NCI-H345 treated with DMSO at 0.1 percent for 48 hours (cell line): Measurements from ENCODE around the gene MRGPRE.

Source experiments
- DNase-seq: peaks from one replicate; lab custom pipeline; 2025; ENCODE audit not compliant: unreplicated experiment; lab: John Stamatoyannopoulos, UW

Gene MRGPRE

DNA sequence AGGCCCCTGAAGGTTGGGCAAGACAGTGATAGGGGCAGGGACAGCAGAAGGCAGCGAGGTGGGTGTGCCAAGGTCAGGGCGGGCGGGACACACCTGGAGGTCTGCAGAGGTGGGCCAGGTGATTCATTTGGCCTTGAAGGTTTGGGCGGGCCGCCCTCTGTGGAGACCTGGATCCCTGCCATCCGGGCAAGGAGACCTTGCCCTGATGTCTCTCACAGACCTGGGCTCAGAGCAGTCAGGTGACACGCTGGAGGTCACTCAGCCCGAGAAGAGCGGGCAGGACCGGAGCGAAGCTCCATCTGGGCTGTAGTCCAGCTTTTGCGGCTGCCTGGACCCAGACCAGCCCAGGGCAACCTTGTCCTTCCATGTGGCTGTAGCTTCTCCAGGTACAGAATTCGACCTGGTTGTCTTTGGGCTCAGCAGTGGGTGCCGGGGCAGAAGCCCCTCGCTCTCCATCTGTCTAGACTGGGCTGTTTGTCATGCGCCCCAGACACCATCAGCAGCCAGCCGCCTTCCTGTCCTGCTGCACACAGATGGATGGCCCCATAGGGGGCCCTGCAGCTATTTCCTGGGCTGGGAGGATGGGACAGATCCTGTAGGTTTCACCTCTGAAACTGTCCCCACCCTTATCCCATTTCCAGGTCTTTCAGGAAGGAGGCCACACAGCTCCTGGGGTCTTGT lies 16.7 kb downstream of the MRGPRE start:
- DNase-seq, result no peak

DNA sequence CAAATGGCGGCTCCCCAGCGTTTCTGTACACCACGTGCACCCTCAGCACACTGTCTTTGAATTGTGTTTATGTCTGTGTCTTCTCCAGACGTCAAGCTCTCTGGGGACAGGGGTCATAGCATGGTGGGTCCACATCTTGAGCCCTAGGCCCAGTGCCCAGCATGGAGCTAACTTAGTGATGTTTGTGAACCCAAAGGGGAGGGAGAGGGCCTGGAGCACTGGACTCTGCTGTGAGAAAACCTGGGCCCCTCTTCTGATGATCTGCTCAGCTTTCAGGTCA lies 17.9 kb downstream of the MRGPRE start:
- DNase-seq, result no peak

DNA sequence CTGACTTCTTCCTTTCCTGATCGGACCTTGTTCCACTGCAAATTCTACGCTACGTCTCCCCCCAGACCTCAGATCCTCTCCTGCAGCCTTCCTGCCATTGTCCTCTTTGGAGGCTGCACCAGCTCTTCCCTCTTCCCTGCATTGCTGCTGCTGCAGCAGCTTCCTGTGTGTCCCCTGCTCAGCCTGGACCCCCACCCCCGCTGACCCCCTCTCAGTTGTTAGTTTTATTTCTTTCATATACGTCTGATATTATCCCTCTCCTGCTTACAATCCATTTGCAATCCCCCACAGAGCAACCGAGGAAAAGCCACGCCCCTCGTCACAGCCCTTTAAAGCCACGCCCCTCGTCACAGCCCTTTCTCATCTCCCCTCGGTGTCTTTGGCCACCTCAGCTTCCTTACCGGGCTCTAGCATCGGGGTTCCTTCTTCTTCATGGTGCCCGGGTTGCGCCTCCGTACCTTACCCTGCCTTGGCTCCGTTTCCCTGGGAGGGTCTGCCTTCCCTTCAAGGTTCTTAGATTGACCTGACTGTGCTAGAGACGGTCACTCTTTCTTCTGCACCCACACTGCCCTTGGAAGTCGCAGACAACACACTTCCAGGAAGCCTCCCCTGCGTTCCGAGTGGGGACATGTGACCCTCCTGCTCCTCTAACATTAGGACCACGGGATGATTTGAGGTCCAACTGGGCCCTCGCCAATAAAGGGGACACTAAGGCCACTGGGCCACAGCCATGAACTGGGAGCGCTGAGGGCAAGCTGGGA lies 18.4 kb downstream of the MRGPRE start:
- DNase-seq, result no peak

DNA sequence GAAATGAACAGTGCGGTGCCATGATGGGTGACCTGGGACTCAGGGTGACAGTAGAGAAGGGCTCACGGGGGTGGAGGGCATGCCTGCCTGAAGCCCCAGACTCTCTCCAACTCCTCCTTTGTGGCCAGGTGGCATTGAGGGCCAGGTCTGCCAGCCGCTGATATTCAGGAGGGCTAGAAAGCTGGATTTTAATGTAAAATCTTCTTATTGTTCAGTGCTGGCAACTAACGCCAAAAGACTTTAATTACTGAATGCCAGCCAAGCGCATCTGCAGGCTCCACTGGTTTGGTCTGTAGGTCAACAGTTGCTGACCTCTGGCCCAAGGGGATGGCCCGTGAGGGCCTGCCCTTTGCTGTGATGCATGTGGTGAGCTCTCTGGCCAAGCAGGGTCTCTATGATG lies 23.9 kb downstream of the MRGPRE start:
- DNase-seq, result no peak

DNA sequence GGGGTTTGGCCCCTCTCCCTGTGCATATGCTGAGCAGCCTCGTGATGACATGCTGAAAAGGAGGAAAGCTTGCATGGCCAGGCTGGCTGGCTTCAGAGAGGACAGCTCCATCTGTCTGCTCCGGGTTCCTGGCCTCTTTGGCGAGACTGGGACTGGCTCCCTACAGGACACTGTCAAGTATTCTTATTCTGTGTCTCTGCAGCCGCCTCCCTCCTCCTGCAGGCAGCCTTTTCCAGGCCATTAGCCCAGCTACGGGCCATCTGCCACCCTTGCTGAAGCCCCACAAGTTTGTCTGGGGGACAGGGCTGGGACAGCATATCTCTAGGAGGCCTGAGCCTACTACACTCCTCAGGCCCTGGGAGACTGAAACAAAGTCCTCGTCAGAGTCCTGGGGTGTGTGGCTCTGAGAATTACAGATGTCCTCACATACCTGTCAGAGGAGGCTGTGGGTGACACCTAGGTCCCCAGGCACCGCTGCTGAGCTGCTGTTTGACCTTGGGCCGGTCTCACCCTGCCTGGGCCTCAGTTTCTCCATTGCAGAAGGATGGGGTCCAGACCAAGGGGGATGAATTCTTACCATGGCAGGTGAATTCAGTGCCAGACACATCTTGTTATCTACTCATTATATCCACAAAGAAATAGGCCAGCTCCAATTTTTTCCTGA lies 24.6 kb downstream of the MRGPRE start:
- no peak for DNase-seq

DNA sequence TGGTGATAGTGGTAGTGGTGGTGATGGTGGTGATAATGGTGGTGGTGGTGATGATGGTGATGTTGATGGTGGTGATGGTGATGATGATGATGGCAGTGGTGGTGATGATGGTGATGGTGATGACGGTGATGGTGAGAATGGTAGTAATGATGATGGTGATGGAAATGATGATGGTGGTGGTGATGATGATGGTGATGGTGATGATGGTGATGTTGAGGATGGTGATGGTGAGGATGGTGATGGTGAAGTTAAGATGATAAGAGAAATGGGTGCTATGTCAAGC lies 25.4 kb downstream of the MRGPRE start:
- DNase-seq, result no peak

DNA sequence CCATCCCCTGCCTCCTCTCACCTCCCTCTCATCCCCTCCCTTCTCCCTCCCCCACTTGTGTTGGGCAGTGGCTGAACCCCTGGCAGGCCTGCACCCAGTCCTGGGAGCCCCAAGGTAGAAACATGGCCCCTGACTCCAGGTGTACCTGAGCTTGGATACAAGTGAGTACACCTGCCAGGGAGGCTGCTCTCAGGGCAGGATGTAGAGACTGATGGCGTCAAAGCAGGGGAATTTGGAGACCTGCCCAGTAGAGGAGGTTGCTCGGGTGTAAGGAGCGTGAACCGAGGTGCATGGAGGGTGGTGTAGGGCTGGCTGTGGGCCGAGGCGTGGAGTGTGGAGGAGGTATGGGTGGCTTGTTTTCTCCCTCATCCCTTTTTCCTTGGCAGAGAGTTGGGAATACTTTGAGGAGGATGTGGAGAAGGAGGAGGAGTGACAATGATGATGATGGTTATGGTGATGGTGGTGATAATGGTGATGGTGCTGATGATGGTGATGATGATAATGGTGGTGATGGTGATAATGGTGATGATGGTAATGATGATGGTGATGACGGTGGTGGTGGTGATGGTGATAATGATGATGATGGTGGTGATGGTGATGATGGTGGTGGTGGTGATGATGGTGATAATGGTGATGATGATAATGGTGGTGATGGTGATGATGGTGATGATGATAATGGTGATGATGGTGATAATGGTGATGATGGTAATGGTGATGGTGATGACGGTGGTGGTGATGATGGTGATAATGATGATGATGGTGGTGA lies 25.9 kb downstream of the MRGPRE start:
- DNase-seq, result no peak

DNA sequence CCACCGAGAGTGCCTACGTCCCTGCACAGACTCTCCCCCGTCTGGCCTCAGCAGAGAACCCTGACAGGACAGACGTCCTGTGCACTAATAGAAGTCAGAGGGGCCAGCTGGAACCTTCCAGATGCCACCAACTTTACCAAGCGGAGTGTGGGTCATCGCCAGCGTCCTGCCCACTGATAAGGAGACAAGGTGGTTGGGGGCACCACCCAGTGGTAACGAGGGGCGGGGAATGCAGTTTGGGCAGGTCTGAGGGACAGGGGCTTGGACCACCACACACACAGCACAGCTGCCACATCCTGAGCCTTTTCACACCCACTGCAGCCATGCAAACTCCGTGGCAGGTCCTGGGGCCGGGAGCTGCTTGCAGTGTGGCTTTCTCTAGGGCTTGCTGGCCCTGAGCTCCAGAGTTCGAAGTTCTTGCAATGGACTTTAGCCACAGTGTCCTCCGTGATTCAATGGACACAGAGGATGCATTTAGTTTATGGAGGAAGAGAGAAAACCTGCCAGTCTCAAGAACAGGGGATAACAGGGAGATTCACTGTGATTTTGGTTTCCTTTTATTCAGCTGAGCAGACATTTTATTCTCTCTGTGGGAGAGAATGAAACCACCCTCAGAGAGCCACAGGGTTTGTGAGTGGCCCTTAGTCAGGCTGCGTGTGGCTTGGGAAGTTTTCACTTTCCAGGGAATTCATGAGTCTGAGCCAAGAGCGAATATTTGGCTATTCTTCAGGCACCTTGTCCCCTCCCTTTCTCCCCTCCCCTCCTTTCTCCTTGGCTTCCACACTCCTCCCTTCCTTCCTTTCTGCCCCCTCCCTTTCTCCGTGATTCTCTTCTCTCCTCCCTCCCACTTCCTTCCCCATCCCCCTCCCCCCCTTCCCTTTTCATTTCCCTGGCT lies 26.7 kb downstream of the MRGPRE start:
- no peak for DNase-seq

DNA sequence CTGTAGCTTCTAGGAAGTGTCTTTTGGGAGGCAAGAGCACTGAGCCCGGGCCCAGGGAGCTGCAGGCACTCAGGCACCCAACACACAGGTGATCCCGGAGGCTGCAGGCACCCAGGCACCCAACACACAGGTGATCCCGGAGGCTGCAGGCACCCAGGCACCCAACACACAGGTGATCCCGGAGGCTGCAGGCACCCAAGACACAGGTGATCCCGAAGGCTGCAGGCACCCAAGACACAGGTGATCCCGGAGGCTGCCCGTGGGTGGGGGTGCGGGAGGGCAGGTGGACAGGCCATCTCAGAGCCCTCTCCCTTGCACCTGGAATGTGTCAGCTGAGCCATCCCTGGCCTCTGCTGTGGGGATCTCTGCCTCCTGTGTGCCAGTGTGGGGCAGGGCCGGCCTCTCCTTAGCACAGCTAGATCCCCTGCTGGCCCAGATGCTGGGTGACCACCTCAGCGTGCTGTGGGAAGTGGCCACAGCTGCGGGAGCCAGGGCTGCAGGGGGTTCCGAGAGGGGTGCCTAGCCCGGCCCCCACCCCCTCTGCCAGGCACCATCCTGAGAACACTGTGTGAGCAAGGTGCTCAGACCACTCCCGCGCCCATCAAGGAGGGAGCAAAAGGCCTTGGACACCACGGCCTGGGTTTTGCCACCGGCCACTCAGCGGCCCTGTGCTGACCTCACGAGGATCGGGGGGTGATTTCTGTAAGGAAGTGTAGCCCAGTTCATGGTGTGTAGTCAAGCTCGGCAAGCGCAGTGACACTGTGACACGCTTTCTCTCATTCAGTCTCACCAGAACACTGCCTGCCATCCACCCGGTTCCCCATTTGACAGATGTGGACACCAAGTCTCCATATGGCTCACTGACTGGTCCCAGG lies 27.8 kb downstream of the MRGPRE start:
- DNase-seq, result no peak

DNA sequence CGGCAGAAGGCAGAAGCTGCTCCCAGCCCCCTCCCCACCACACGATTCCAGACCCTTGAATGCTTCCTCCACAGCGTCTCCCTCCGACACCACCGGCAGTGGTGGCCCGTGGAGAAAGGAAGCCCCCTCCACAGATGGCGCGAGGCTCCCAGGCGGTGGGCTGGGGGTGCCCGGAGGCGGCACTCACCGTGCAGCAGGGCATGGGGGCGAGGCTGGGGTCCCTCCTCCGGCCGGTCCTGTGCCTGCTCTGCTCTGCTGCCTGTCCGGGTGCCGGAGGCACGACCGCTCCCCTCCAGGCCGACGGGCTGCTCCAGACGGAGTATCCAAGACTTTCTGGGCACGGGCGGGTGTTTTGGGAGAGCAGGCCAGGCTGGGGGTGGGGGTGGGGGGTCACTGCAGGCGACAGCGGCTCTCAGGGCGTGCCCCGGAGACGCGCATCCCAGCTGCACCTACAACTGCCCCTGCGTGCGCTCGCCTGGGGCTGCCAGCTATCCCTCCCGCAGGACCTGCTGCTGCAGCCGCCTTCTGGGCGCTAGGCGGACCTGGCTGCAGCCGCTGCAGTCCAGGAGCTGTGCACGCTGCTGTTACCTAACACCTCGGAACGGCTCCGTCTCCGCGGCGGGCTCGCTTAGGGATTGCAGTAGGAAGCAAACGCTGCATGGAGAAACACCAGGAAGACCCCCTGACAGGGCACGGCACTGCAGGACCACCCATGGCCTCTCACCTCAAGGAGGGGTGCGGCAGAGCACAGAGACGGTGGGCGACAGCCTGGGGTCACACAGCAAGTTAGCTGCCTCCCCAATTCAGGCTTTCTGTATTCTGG lies 28.8 kb downstream of the MRGPRE start:
- no peak for DNase-seq

DNA sequence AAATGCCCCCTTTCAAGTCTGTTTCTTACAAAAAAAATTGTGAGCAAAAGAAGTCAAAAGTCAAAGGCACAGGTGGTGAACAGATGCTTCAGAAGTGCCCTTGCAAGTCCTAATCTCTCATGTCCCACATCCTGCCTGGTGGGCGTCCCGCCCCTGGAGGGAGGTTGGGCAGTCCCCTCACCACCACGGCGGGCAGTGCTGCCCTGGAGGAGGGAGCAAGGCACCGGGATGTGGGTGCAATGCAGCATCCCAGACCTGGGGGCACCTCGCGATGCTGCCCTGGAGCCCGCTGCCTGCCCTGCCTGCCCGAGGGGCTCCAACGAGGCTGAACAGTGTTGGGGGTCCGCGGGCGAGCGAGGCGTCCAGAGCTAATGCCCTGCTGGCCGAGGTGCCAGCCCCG lies 29.5 kb downstream of the MRGPRE start:
- DNase-seq, result no peak

DNA sequence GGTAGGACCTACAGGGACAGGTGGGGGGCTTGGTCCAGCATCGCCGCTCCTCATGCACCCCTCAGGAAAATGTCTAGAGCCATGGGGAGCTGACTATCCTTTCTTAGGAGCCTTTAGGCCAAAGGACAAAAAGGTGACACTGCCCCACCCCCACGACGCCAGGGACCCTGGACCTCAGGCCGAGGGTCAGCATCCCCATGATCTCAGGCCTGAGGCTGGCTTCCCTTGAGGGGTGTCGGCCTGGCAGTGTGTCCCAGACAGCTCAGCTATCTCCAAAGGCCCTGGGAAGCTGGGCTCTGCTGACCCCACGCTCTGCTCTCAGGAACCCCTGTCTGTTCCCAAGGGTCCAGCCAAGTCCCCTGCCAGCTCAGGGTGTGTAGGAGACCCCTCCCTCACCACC lies 29.9 kb downstream of the MRGPRE start:
- no peak for DNase-seq

DNA sequence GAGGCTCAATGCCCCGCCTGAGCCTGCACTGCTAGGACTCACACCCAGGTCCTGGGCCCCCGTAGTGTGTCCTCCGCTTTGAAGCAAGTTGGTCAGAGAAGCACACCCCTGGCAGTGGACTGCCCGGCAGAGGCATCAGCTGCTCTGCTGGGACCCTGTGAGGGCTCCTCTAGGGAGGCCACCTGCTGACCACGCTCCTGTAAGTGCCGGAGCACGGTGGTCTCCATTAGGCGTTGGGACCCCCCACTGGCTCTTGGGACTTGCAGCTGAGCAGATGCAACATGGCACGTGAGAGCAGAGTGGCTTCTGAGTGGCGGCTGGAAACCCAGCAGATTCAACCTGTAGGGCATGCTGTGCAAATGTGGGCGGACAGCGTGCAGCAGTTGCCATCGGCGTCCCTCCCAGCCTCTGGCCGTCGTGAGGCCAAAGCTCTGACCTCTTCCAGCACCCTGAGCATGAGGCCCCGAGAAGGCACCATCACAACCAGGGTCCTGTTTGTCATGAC lies 30.5 kb downstream of the MRGPRE start:
- DNase-seq, result no peak

DNA sequence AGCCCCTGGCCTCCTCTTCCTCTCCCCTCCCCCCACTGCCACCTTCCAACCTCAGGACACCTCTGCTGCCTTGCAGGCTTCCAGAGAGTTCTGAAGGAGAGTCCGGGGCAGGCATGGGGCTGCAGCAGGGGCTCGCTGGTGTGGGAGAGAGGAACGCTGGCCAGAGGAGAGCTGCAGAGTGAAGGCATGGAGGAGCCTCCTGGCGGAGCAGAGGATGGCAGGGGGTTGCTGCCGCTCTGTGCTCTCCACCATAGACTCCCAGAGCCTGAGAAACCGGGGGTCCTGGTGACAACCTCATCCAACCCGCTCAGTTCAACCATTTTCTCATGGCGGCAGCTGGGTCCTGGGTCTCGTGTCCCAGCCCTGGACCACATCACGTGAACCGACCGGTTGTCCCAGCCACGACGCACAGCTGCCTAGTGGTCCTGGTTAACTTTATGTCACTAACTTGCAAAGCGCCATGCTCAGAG lies 31.1 kb downstream of the MRGPRE start:
- DNase-seq, result no peak

DNA sequence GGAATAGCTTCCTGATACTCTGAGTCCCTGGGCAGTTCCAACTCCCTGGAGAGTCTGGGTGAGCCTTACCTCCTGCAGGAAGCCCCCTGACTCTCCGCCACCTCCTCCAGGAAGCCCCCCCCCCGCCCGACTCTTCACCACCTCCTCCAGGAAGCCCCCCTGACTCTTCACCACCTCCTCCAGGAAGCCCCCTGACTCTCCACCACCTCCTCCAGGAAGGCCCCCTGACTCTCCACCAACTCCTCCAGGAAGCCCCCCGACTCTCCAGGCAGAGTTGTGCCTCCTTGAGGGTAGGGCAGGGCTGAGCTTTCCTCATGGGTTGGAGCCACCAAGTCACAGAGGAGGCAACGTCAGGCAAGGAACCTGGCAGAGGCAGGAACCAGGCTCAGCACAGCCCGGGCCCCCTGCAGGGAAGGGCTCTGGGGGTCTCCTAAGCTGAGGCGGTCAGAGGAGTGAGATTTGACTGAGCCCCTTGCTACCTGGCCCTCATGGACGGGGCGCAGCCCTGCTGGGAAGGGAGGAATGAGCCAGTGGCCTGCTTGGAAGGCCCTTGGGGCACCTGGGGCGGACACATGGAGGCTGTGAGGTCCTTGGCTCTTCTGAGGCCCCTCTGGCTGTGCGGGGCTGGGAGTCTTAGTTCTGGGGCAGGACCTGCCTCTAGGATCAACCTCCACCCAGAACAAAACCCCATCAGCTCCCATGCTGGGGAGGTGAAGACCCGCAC lies 31.7 kb downstream of the MRGPRE start:
- no peak for DNase-seq

DNA sequence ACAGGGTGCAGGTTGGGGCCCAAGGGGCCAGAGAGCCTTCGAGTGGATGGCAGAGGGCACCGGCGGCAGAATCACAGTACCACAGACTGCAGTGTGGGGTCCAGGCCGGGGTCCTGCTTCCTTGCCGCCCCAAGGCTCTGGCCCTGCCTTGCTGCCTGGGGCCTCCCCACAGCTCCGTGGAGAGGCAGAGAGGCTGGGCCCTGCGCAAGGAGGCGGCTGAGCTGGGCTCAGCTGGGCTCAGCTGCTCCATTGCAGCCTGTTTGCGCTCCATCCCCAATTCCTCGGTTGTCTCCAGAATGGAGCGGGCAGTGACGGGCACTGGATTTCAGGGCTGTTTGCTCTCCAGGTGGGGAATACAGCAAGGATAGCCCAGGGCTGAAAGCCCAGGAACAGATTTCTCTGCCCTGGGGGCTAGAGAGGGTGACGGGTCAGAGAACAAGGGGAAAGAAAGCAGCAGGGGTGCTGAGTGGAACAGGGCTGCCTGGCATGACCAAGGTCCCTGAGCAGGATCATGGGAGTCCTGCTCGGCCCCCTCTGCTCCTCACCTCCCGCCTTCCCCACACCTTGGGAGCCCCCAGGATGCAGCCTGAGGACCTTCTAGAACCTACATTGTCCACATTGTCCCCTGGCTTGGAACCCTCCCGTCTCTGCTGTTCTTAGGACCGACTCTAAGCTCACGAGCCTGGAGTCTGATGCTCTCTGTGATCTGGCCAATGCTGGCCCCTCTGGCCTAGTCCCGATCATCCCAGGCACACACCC lies 32.5 kb downstream of the MRGPRE start:
- no peak for DNase-seq

DNA sequence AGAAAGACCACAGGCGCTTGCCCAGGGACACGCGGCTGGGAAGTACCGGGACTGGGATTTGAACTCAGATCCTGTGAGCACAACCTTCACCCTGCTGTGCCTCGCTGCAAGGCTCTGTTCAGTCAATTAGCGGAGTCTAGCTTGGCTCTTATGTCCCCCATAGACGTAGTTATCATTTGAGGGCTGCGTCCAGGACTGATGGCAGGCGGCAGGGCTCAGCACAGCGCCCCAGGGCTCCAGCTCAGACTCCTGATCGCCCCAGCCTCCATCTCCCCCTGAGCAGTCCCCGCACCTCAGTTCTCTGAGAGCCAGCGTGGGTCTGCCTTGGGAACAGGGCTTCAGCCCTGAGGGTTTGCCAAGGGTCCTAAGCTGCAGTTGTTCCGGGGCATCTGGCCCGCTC lies 33.4 kb downstream of the MRGPRE start:
- DNase-seq, result no peak
